ENCODE data around the gene DAPP1. TPM values are rescaled to one million over a fixed set of nuclear protein-coding genes. Genes with fewer than 3 reads are reported as not detected.

The DAPP1 gene
- total RNA-seq, 2 donors from 2014 or later: 1.3 TPM; not detected in 1

GRCh38 chr4:99832321-99832720, 15.7 kb downstream of the DAPP1 start:
- no peak for DNase-seq (ENCODE audit: low spot score)
- Histone ChIP-seq H3K27me3 (no peaks in the 10 kb centered on the region), H3K4me3 (no peak overlapping the region), H3K4me1 (no peaks in the 10 kb centered on the region), H3K9me3 (no peaks in the 10 kb centered on the region), H3K27ac (no peak overlapping the region), H3K36me3 (no peaks in the 10 kb centered on the region)
- no peak for TF ChIP-seq CTCF (IDR thresholded peaks at IDR 0.05)

- H3K4me3 ChIP-seq: no peak overlapping the region
- no peaks in the 10 kb centered on the region for H3K36me3 ChIP-seq
- H3K4me1 ChIP-seq: no peaks in the 10 kb centered on the region
- H3K27ac ChIP-seq: no peak overlapping the region
- H3K27me3 ChIP-seq: no peaks in the 10 kb centered on the region
- DNase-seq (ENCODE audit: low spot score): no peak
- no peak for TF ChIP-seq CTCF (IDR thresholded peaks at IDR 0.05)
- no peaks in the 10 kb centered on the region for H3K9me3 ChIP-seq
These were observed 16.1 kb downstream of the DAPP1 start for GRCh38 chr4:99832758-99833157.

GRCh38 chr4:99833756-99834155, 17.1 kb downstream of the DAPP1 start:
- Histone ChIP-seq H3K36me3 (no peaks in the 10 kb centered on the region), H3K4me1 (no peaks in the 10 kb centered on the region), H3K4me3 (no peak overlapping the region), H3K27ac (no peak overlapping the region), H3K27me3 (no peaks in the 10 kb centered on the region), H3K9me3 (no peaks in the 10 kb centered on the region)
- no peak for DNase-seq (ENCODE audit: low spot score)
- TF ChIP-seq CTCF (IDR thresholded peaks at IDR 0.05): no peak

- H3K4me1 ChIP-seq: no peaks in the 10 kb centered on the region
- no peak for DNase-seq (ENCODE audit: low spot score)
- TF ChIP-seq CTCF (IDR thresholded peaks at IDR 0.05): no peak
These were observed 17.9 kb downstream of the DAPP1 start for GRCh38 chr4:99834569-99834968.

GRCh38 chr4:99835942-99836341, 19.3 kb downstream of the DAPP1 start:
- no peak for TF ChIP-seq CTCF (IDR thresholded peaks at IDR 0.05)
- Histone ChIP-seq H3K9me3 (no peaks in the 10 kb centered on the region), H3K36me3 (no peaks in the 10 kb centered on the region), H3K4me1 (no peaks in the 10 kb centered on the region), H3K27ac (no peak overlapping the region), H3K27me3 (no peaks in the 10 kb centered on the region), H3K4me3 (no peak overlapping the region)
- no peak for DNase-seq (ENCODE audit: low spot score)

More at GRCh38 chr4:99834569-99834968, 17.9 kb downstream of the DAPP1 start:
- no peak overlapping the region for H3K4me3 ChIP-seq
- no peaks in the 10 kb centered on the region for H3K9me3 ChIP-seq
- H3K27me3 ChIP-seq: no peaks in the 10 kb centered on the region
- H3K36me3 ChIP-seq: no peaks in the 10 kb centered on the region
- H3K27ac ChIP-seq: no peak overlapping the region

- Histone ChIP-seq H3K36me3 (no peaks in the 10 kb centered on the region), H3K27ac (no peak overlapping the region), H3K27me3 (no peaks in the 10 kb centered on the region), H3K4me3 (no peak overlapping the region), H3K4me1 (no peaks in the 10 kb centered on the region), H3K9me3 (no peaks in the 10 kb centered on the region)
- TF ChIP-seq CTCF (IDR thresholded peaks at IDR 0.05): no peak
- DNase-seq (ENCODE audit: low spot score): no peak
These were observed 22.3 kb downstream of the DAPP1 start for GRCh38 chr4:99838927-99839326.
